K562 (cell line): ENCODE data around the gene ARHGAP12. TPM values are rescaled to one million over a fixed set of nuclear protein-coding genes. Genes with fewer than 3 reads are reported as not detected.

Experiments used
- ATAC-seq: fragments of 200-7000 bp; cut with Tn5 transposase; 3 replicates; pipeline ENCODE4 v1.9.1; 2020; ENCODE audit warnings: moderate library complexity
- BruUV-seq: library from RNA; stranded (reverse); fragments of 400-500 nt; replicated peaks from 2 replicates; lab custom pipeline; 2021; lab: Mats Ljungman, UMichigan
- CTCF ChIA-PET: fragments of 300-600 bp; formaldehyde crosslinking; extraction: SDS; loops from one replicate; lab custom pipeline; 2021; ENCODE audit warnings: low intra/inter-chr PET ratio; lab: Yijun Ruan, JAX
- POLR2A ChIA-PET: fragments of 300-600, 350-650 bp; sonication (Branson Sonifier 250); formaldehyde crosslinking; extraction: SDS; loops from one replicate; lab custom pipeline; 2021; ENCODE audit warnings: antibody characterized with exemption, inconsistent platforms; lab: Yijun Ruan, JAX
- DNase-seq, 4 experiments: peaks; one replicate each; pipeline versions ENCODE4 v3.0.0 to v3.0.0-alpha.2; 2011 to 2018; ENCODE audit warnings: low spot score in 3 of 4, mixed read lengths in 3 of 4; ENCODE audit errors: extremely low read depth in 1 of 4
- FAIRE-seq: peaks from 2 replicates; lab custom pipeline; 2011; peaks lifted over from hg19 to GRCh38; lab: Jason Lieb, UNC
- H2AFZ ChIP-seq: 2 replicates; pipeline ENCODE4 v1.6.0; 2011; ENCODE audit warnings: low read depth, low read length, control low read depth, inconsistent platforms
- H3K27ac ChIP-seq: fragments of 200-600 bp; 3 replicates; pipeline ENCODE4 v1.8.0; 2011; ENCODE audit warnings: low read depth, mild to moderate bottlenecking, control low read depth, inconsistent platforms, low read length, moderate library complexity, mixed read lengths; ENCODE audit errors: extremely low read depth
- H3K27me3 ChIP-seq, 2 experiments: fragments of 300-600 bp in 1 of 2; 2 replicates in 1 of 2; 3 replicates in 1 of 2; pipeline versions ENCODE4 v1.6.0 to v1.8.0; 2011; ENCODE audit warnings: inconsistent platforms in 2 of 2, low read length in 2 of 2, mild to moderate bottlenecking in 1 of 2, mixed read lengths in 1 of 2, moderate library complexity in 1 of 2; ENCODE audit not compliant: control insufficient read depth in 2 of 2, insufficient read depth in 2 of 2
- H3K36me3 ChIP-seq: fragments of 300-600 bp; 3 replicates; pipeline ENCODE4 v1.8.0; 2011; ENCODE audit warnings: mild to moderate bottlenecking, low read length, inconsistent platforms; ENCODE audit not compliant: control insufficient read depth, insufficient read depth
- H3K4me1 ChIP-seq, 2 experiments: fragments of 200-600 bp in 1 of 2; replicated peaks in 1 of 2; 2 replicates in 1 of 2; 3 replicates in 1 of 2; pipeline versions ENCODE4 v1.5.1 to v1.8.0; 2011; ENCODE audit warnings: inconsistent platforms in 2 of 2, low read length in 2 of 2, mild to moderate bottlenecking in 1 of 2, mixed read lengths in 1 of 2, moderate library complexity in 1 of 2; ENCODE audit not compliant: control insufficient read depth in 2 of 2, insufficient read depth in 2 of 2
- H3K4me2 ChIP-seq: 2 replicates; pipeline ENCODE4 v1.6.1; 2011; ENCODE audit warnings: low read length, control low read depth, inconsistent platforms, mixed read lengths; ENCODE audit not compliant: insufficient read depth
- H3K4me3 ChIP-seq: fragments of 200-600 bp; sonication (generic), shearing (Covaris generic); 2 replicates; pipeline ENCODE4 v1.5.1; 2016; ENCODE audit warnings: control low read depth, inconsistent platforms
- H3K79me2 ChIP-seq: fragments of 200-600 bp; 3 replicates; pipeline ENCODE4 v1.8.0; 2011; ENCODE audit warnings: low read length, inconsistent platforms; ENCODE audit not compliant: control insufficient read depth, insufficient read depth
- H3K9ac ChIP-seq, 2 experiments: 2 replicates each; pipeline versions ENCODE4 v1.6.0 to v1.6.1; 2011; ENCODE audit warnings: low read depth in 2 of 2, low read length in 2 of 2, control low read depth in 1 of 2, inconsistent platforms in 1 of 2, mild to moderate bottlenecking in 1 of 2, mixed read lengths in 1 of 2; ENCODE audit not compliant: insufficient read depth in 1 of 2
- H3K9me1 ChIP-seq: one replicate; pipeline ENCODE4 v1.6.0; 2011; ENCODE audit warnings: inconsistent platforms, mild to moderate bottlenecking, low read length, moderate library complexity; ENCODE audit not compliant: control insufficient read depth, insufficient read depth
- H3K9me3 ChIP-seq: replicated peaks from 2 replicates; pipeline ENCODE4 v1.5.1; 2011; ENCODE audit warnings: low read depth, low read length, inconsistent platforms; ENCODE audit not compliant: control insufficient read depth, insufficient read depth
- H4K20me1 ChIP-seq: replicated peaks from 2 replicates; pipeline ENCODE4 v1.6.1; 2011; ENCODE audit warnings: low read length, inconsistent platforms, mixed read lengths; ENCODE audit not compliant: control insufficient read depth, insufficient read depth
- GABPB1 ChIP-seq: sonication (generic); formaldehyde crosslinking; IDR thresholded peaks from 2 replicates; pipeline ENCODE4 v1.8.0; 2022; ENCODE audit warnings: mild to moderate bottlenecking, missing genetic modification reagents
- HOMEZ ChIP-seq: fragments of 250-450 bp; sonication (Bioruptor Pico); IDR thresholded peaks from 2 replicates; pipeline ENCODE4 v1.4.0; 2020; ENCODE audit warnings: mild to moderate bottlenecking, moderate library complexity
- JUND ChIP-seq, 2 experiments: IDR thresholded peaks; 2 replicates in 1 of 2; 3 replicates in 1 of 2; pipeline ENCODE4 v1.6.1; 2011; ENCODE audit warnings: borderline replicate concordance in 2 of 2, low read depth in 2 of 2, low read length in 2 of 2, improper control_type of control experiment in 1 of 2, missing biosample characterization in 1 of 2, missing genetic modification characterization in 1 of 2, missing genetic modification reagents in 1 of 2
- POLR2AphosphoS5 ChIP-seq: IDR thresholded peaks from 2 replicates; pipeline ENCODE4 v1.6.1; 2011; ENCODE audit warnings: mild to moderate bottlenecking, low read depth, low read length, moderate library complexity; ENCODE audit not compliant: control insufficient read depth, insufficient read depth
- TCF15 ChIP-seq: fragments of 250-450 bp; sonication (Bioruptor Pico); IDR thresholded peaks from 2 replicates; pipeline ENCODE4 v1.8.0; 2022; ENCODE audit warnings: moderate library complexity, mild to moderate bottlenecking, inconsistent platforms
- WGBS: fragments of 100-300 bp; shearing (Covaris generic); methylation state at CpG from one replicate; pipeline ENCODE4 v1.1.6; 2016; ENCODE audit warnings: low coverage, mixed read lengths; ENCODE audit not compliant: insufficient coverage; ENCODE audit errors: missing lambda C conversion rate; 5-methylcytosine and 5-hydroxymethylcytosine counted together
- in situ Hi-C: fragments of 300-500 bp; cut with MboI; formaldehyde crosslinking; loops from 4 replicates; pipeline ENCODE4 v1.15.0; 2018; ENCODE audit warnings: inconsistent platforms, mixed read lengths
- intact Hi-C: fragments of 100-400 bp; cut with micrococcal nuclease; formaldehyde crosslinking; loops from 2 replicates; pipeline ENCODE4 v1.14.2; 2022
- polyA plus RNA-seq, 8 experiments: library from polyadenylated mRNA; depleted of rRNA in 4 of 8; stranded (reverse) in 5 of 8; unstranded in 3 of 8; fragments of >200 nt; fragmentation: Nextera tagmentation in 2 of 8; fragmentation: Illumina TruSeq in 1 of 8; extraction: Ambion mirVana in 2 of 8; extraction: Trizol in 1 of 8; gene quantifications; 2 replicates each; pipeline versions ENCODE4 v1.2.1 to v1.2.3, GENCODE V29; 2011 to 2014; ENCODE audit warnings: inconsistent platforms in 1 of 8, missing spikeins in 1 of 8
- total RNA-seq, 7 experiments: library from RNA; depleted of rRNA in 6 of 7; stranded (reverse); fragments of >200 nt in 6 of 7; fragmentation: Illumina TruSeq in 2 of 7; extraction: Trizol in 2 of 7; gene quantifications; 2 replicates each; pipeline versions ENCODE4 v1.2.1 to v1.2.3, GENCODE V29; 2011 to 2021; ENCODE audit warnings: low replicate concordance in 1 of 7

The ARHGAP12 gene
- total and polyA plus RNA-seq, 9 of the 15 experiments (the other 6 are each of a cell fraction or from before 2014, with no cell fraction given): 4.4 to 18.7 (median 10.1) TPM

GRCh38 chr10:31876652-31877352 is 51.8 kb downstream of the ARHGAP12 start:
- H4K20me1 ChIP-seq: no peaks in the 10 kb centered on the region
- DNase-seq (no peak), FAIRE-seq (no peak), ATAC-seq (no peak)
- no peak overlapping the region for H3K4me3 ChIP-seq
- no peak overlapping the region for H2AFZ ChIP-seq
- no peaks in the 10 kb centered on the region for H3K9me1 ChIP-seq
- H3K27me3 ChIP-seq: no peaks in the 10 kb centered on the region
- CTCF ChIA-PET: no interaction called here
- intact Hi-C loops (no loop called here), in situ Hi-C loops (no loop called here)
- H3K4me2 ChIP-seq: no peak overlapping the region
- no peaks in the 10 kb centered on the region for H3K4me1 ChIP-seq
- POLR2A ChIA-PET: interaction anchor here (1.0 kb wide), 1 partner anchor 15 kb away, joined by 4 read pairs; no protein-coding TSS in a partner anchor
- H3K9ac ChIP-seq: no peak overlapping the region
- H3K79me2 ChIP-seq: 0 out of 3 replicates have a peak, but pooled peaks cover 19% of the 10 kb centered on the region
- no peaks in the 10 kb centered on the region for H3K36me3 ChIP-seq
- H3K27ac ChIP-seq: no peak overlapping the region
- no TSS peak for BruUV-seq
- 85% methylated on average over 6 of the region's 6 CpGs for WGBS
- no peak for TF ChIP-seq GABPB1 (CRISPR knock-in tag)
- no peak for TF ChIP-seq JUND (IDR thresholded peaks at IDR 0.05; ENCODE audit: borderline replicate concordance, low read depth, low read length)
- no peak for TF ChIP-seq JUND (tag; IDR thresholded peaks at IDR 0.05; ENCODE audit: borderline replicate concordance, low read depth, low read length)
- TF ChIP-seq HOMEZ (CRISPR knock-in tag): no peak
- TF ChIP-seq POLR2AphosphoS5: no peak
- no peak for TF ChIP-seq TCF15 (CRISPR knock-in tag)
- H3K9me3 ChIP-seq: no peaks in the 10 kb centered on the region
